HCT116 (cell line): ENCODE data around the gene TMEM52. TPM values are rescaled to one million over a fixed set of nuclear protein-coding genes. Genes with fewer than 3 reads are reported as not detected.

Source experiments
- ATAC-seq: fragments of 200-7000 bp; cut with Tn5 transposase; 2 replicates; pipeline ENCODE4 v1.9.1; 2020; ENCODE audit warnings: mild to moderate bottlenecking, moderate library complexity
- BruUV-seq: library from RNA; stranded (reverse); fragments of 400-500 nt; replicated peaks from 2 replicates; lab custom pipeline; 2021; lab: Mats Ljungman, UMichigan
- CTCF ChIA-PET: fragments of 300-600 bp; sonication (Branson Sonifier 250); formaldehyde crosslinking; loops from one replicate; lab custom pipeline; 2021; ENCODE audit warnings: antibody characterized with exemption; lab: Charles Lee
- POLR2A ChIA-PET: fragments of 300-600, 350-600 bp; sonication (Branson Sonifier 250); formaldehyde crosslinking; loops from one replicate; lab custom pipeline; 2021; ENCODE audit warnings: antibody characterized with exemption; lab: Charles Lee
- RAD21 ChIA-PET, 2 experiments: fragments of 300-600 bp; sonication (Branson Sonifier 250); formaldehyde crosslinking; loops; one replicate each; lab custom pipeline; 2023; ENCODE audit warnings: low total read pairs in 2 of 2; ENCODE audit not compliant: uncharacterized antibody in 2 of 2, unreplicated experiment in 2 of 2, low non-redundant PET in 1 of 2; lab: Charles Lee
- DNase-seq: peaks from one replicate; pipeline ENCODE4 v3.0.0-alpha.2; 2010; ENCODE audit warnings: low read depth, low spot score
- H2AFZ ChIP-seq: fragments of 200-600 bp; shearing (Covaris generic), sonication (generic); 2 replicates; pipeline ENCODE4 v1.6.1; 2017; ENCODE audit warnings: low read depth, mixed run types, mixed read lengths, antibody characterized with exemption, low read length; ENCODE audit not compliant: poor library complexity, severe bottlenecking
- H3K27ac ChIP-seq: 2 replicates; pipeline ENCODE4 v1.5.1; 2012; ENCODE audit warnings: low read depth, low read length
- H3K27me3 ChIP-seq: fragments of 200-600 bp; sonication (generic); 2 replicates; pipeline ENCODE4 v1.6.1; 2016; ENCODE audit warnings: mixed run types, low read length, mixed read lengths; ENCODE audit not compliant: insufficient read depth
- H3K36me3 ChIP-seq, 2 experiments: fragments of 200-500 bp in 1 of 2; fragments of 200-600 bp in 1 of 2; sonication (Bioruptor generic) in 1 of 2; sonication (generic) in 1 of 2; 2 replicates each; pipeline versions ENCODE4 v1.5.1 to v1.6.1; 2014 to 2016; ENCODE audit warnings: low read length in 2 of 2, inconsistent platforms in 1 of 2, mixed read lengths in 1 of 2, mixed run types in 1 of 2; ENCODE audit not compliant: insufficient read depth in 2 of 2, control insufficient read depth in 1 of 2
- H3K4me1 ChIP-seq, 2 experiments: fragments of 200-600 bp in 1 of 2; sonication (generic) in 1 of 2; 2 replicates each; pipeline versions ENCODE4 v1.5.1 to v1.6.1; 2012 to 2017; ENCODE audit warnings: low read length in 2 of 2, inconsistent platforms in 1 of 2, mild to moderate bottlenecking in 1 of 2, mixed read lengths in 1 of 2, mixed run types in 1 of 2, moderate library complexity in 1 of 2; ENCODE audit not compliant: insufficient read depth in 2 of 2, control insufficient read depth in 1 of 2
- H3K4me2 ChIP-seq: fragments of 200-600 bp; sonication (generic); 2 replicates; pipeline ENCODE4 v1.6.1; 2017; ENCODE audit warnings: mixed run types, low read length, mixed read lengths
- H3K4me3 ChIP-seq, 2 experiments: fragments of 200-600 bp in 1 of 2; sonication (generic) in 1 of 2; replicated peaks in 1 of 2; 2 replicates each; pipeline ENCODE4 v1.5.1; 2011 to 2016; ENCODE audit warnings: low read length in 2 of 2, control low read depth in 1 of 2, low read depth in 1 of 2, mild to moderate bottlenecking in 1 of 2, mixed read lengths in 1 of 2, mixed run types in 1 of 2
- H3K79me2 ChIP-seq: fragments of 200-600 bp; sonication (generic); 2 replicates; pipeline ENCODE4 v1.6.1; 2017; ENCODE audit warnings: mild to moderate bottlenecking, mixed run types, low read length, moderate library complexity, mixed read lengths; ENCODE audit not compliant: insufficient read depth
- H3K9ac ChIP-seq: fragments of 200-600 bp; sonication (generic); 2 replicates; pipeline ENCODE4 v1.6.1; 2016; ENCODE audit warnings: low read length, mixed read lengths
- H3K9me2 ChIP-seq: fragments of 200-600 bp; sonication (generic), shearing (Covaris generic); 2 replicates; pipeline ENCODE4 v1.6.1; 2017; ENCODE audit warnings: mixed run types, mild to moderate bottlenecking, moderate library complexity; ENCODE audit not compliant: insufficient read depth
- H3K9me3 ChIP-seq, 2 experiments: fragments of 200-500 bp in 1 of 2; fragments of 200-600 bp in 1 of 2; sonication (Bioruptor generic) in 1 of 2; sonication (generic) in 1 of 2; 2 replicates each; pipeline ENCODE4 v1.6.1; 2014 to 2017; ENCODE audit warnings: low read length in 2 of 2, mixed read lengths in 2 of 2, inconsistent platforms in 1 of 2, low read depth in 1 of 2, mild to moderate bottlenecking in 1 of 2, mixed run types in 1 of 2, moderate library complexity in 1 of 2; ENCODE audit not compliant: control insufficient read depth in 1 of 2, insufficient read depth in 1 of 2
- H4K20me1 ChIP-seq: fragments of 200-600 bp; sonication (generic), shearing (Covaris generic); 2 replicates; pipeline ENCODE4 v1.6.1; 2017; ENCODE audit warnings: mixed run types, mild to moderate bottlenecking, moderate library complexity; ENCODE audit not compliant: insufficient read depth
- CEBPB ChIP-seq: IDR thresholded peaks from 2 replicates; pipeline ENCODE4 v1.6.1; 2012; ENCODE audit warnings: low read depth
- EGR1 ChIP-seq: IDR thresholded peaks from 2 replicates; pipeline ENCODE4 v1.6.1; 2012; ENCODE audit warnings: low read depth
- EZH2 ChIP-seq: fragments of 200-600 bp; sonication (generic); IDR thresholded peaks from 2 replicates; pipeline ENCODE4 v1.6.1; 2017; ENCODE audit warnings: antibody characterized with exemption, mixed run types
- EZH2phosphoT487 ChIP-seq: fragments of 200-600 bp; IDR thresholded peaks from 2 replicates; pipeline ENCODE4 v1.6.1; 2018; ENCODE audit warnings: antibody characterized with exemption, borderline replicate concordance
- JUND ChIP-seq: IDR thresholded peaks from 2 replicates; pipeline ENCODE4 v1.6.1; 2012
- MAX ChIP-seq: IDR thresholded peaks from 2 replicates; pipeline ENCODE4 v1.6.1; 2012
- POLR2A ChIP-seq: IDR thresholded peaks from 2 replicates; pipeline ENCODE4 v1.7.0; 2011; ENCODE audit warnings: borderline replicate concordance; ENCODE audit not compliant: insufficient read depth, insufficient read length; ENCODE audit errors: extremely low read depth
- POLR2AphosphoS5 ChIP-seq: IDR thresholded peaks from 2 replicates; pipeline ENCODE4 v1.6.1; 2011; ENCODE audit warnings: mild to moderate bottlenecking, low read depth, low read length, moderate library complexity
- RAD21 ChIP-seq: IDR thresholded peaks from 2 replicates; pipeline ENCODE4 v1.6.1; 2012; ENCODE audit warnings: low read depth, mild to moderate bottlenecking
- REST ChIP-seq: IDR thresholded peaks from 2 replicates; pipeline ENCODE4 v1.6.1; 2012; ENCODE audit warnings: low read depth
- SP1 ChIP-seq: IDR thresholded peaks from 2 replicates; pipeline ENCODE4 v1.6.1; 2012; ENCODE audit warnings: low read depth
- SRF ChIP-seq: IDR thresholded peaks from 2 replicates; pipeline ENCODE4 v1.6.1; 2012; ENCODE audit warnings: low read depth
- YY1 ChIP-seq: IDR thresholded peaks from 2 replicates; pipeline ENCODE4 v1.6.1; 2011; ENCODE audit warnings: low read length, low read depth, moderate library complexity, mild to moderate bottlenecking; ENCODE audit not compliant: insufficient replicate concordance; ENCODE audit errors: extremely low read depth
- ZFX ChIP-seq: fragments of 450-650 bp; IDR thresholded peaks from 2 replicates; pipeline ENCODE4 v1.6.1; 2017
- ZNF274 ChIP-seq: fragments of 200-500 bp; sonication (Bioruptor generic); IDR thresholded peaks from 2 replicates; pipeline ENCODE4 v1.6.1; 2014; ENCODE audit warnings: mild to moderate bottlenecking, low read depth, low read length, inconsistent platforms
- intact Hi-C: fragments of 100-400 bp; cut with micrococcal nuclease; formaldehyde crosslinking; loops from 2 replicates; pipeline ENCODE4 v1.10.0; 2022
- total RNA-seq: library from RNA; stranded (reverse); gene quantifications from one replicate; pipeline ENCODE4 v1.2.1, GENCODE V29; 2021; ENCODE audit not compliant: unreplicated experiment
- TF ChIP-seq, protein P1 (sequence below), 3 experiments: fragments of 200-600 bp in 1 of 3; sonication (generic) in 1 of 3; IDR thresholded peaks in 2 of 3; conservative IDR thresholded peaks in 1 of 3; 2 replicates each; pipeline ENCODE4 v1.5.1; 2012 to 2017; ENCODE audit warnings: low read depth in 2 of 3, low read length in 2 of 3, antibody characterized with exemption in 1 of 3, borderline replicate concordance in 1 of 3, control low read depth in 1 of 3, mild to moderate bottlenecking in 1 of 3, mixed read lengths in 1 of 3, mixed run types in 1 of 3, moderate library complexity in 1 of 3; ENCODE audit not compliant: insufficient read depth in 1 of 3

TMEM52 gene
- total RNA-seq, 1 experiment from 2014 or later, result 27.5 TPM

DNA sequence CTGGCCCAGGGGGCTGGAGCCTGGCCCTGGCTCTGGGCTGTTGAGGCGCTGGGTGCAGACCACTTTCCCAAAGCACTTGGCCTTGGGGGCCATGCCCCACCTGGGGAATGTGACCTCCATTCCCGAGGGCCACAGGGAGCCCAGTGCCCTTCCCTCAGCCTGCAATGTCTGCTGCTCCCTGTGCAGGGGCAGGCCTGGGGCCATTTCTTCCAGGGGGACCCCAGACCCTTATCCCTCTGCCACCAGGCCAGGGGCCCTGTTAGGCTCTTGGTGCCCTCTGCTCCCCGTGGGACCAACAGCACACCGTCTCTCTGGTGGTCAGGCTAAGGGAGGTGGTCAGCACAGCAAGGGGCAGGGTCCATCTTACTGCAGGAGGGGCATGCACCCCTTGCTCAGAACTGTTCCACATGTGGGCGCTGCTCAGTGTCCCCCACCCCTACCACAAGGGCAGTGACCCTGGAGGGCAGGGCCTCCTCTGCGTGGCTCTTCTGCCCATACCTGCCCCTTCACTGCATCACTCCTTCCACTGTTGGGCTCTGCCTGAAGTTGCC is 1.1 kb upstream of the TMEM52 start:
- Histone ChIP-seq H3K4me2 (peak overlapping the region; percentile 99), H2AFZ (no peak overlapping the region), H3K9ac (peak overlapping the region; percentile 55), H3K36me3 (no peaks in the 10 kb centered on the region), H3K27me3 (no peaks in the 10 kb centered on the region), H3K79me2 (0 out of 2 replicates have a peak, but pooled peaks cover 8% of the 10 kb centered on the region), H3K9me2 (no peaks in the 10 kb centered on the region), H3K9me3 (no peaks in the 10 kb centered on the region), H3K4me1 (peaks cover 11 to 29% of the 10 kb centered on the region in 2 experiments), H3K27ac (peak overlapping the region; percentile 69), H3K4me3 (peak overlapping the region; percentile 37 to 53), H4K20me1 (no peaks in the 10 kb centered on the region)
- CTCF ChIA-PET, result interaction anchor here (1.5 to 2.1 kb wide), 3 partner anchors 11 to 126 kb away, joined by 4 to 6 read pairs (median 4); no protein-coding TSS in a partner anchor
- no TSS peak for BruUV-seq
- TF ChIP-seq YY1 (no peak), JUND (no peak), EZH2 (no peak), RAD21 (no peak), POLR2A (no peak), ZNF274 (no peak), SRF (no peak), EGR1 (no peak), REST (no peak), MAX (no peak), EZH2phosphoT487 (no peak), SP1 (no peak), POLR2AphosphoS5 (no peak), CEBPB (no peak), ZFX (no peak)
- TF ChIP-seq, protein P1, sequence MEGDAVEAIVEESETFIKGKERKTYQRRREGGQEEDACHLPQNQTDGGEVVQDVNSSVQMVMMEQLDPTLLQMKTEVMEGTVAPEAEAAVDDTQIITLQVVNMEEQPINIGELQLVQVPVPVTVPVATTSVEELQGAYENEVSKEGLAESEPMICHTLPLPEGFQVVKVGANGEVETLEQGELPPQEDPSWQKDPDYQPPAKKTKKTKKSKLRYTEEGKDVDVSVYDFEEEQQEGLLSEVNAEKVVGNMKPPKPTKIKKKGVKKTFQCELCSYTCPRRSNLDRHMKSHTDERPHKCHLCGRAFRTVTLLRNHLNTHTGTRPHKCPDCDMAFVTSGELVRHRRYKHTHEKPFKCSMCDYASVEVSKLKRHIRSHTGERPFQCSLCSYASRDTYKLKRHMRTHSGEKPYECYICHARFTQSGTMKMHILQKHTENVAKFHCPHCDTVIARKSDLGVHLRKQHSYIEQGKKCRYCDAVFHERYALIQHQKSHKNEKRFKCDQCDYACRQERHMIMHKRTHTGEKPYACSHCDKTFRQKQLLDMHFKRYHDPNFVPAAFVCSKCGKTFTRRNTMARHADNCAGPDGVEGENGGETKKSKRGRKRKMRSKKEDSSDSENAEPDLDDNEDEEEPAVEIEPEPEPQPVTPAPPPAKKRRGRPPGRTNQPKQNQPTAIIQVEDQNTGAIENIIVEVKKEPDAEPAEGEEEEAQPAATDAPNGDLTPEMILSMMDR (IDR thresholded peaks at IDR 0.05 in 2 of 3, conservative IDR thresholded peaks at IDR 0.05 in 1 of 3; ENCODE audit: borderline replicate concordance in 1 of 3, insufficient read depth in 1 of 3, low read depth in 2 of 3, low read length in 2 of 3), result no peak
- ATAC-seq (no peak), DNase-seq (no peak)
- POLR2A ChIA-PET, result interaction anchor here (1.4 kb wide), 1 partner anchor 11 kb away, joined by 3 read pairs; no protein-coding TSS in a partner anchor
- intact Hi-C loops, result no loop called here
- RAD21 ChIA-PET, result interaction anchor here in 1 of 2 experiments (0.7 kb wide), 1 partner anchor 11 kb away, joined by 3 read pairs; no protein-coding TSS in a partner anchor
